Subcutaneous abdominal adipose tissue (tissue), 5 donors: Measurements from ENCODE around the gene REEP1.
"Not testable (repeated sequence)": the region's sequence is repeated elsewhere in the genome, so short reads cannot be mapped to it uniquely, and the experiment has no call there.

Experiments used
- H3K27ac ChIP-seq: one replicate; pipeline ENCODE4 v1.7.0; 2013; ENCODE audit warnings: low read depth, mild to moderate bottlenecking, inconsistent platforms, low read length, moderate library complexity
- H3K27me3 ChIP-seq, 5 donors: one replicate each; pipeline ENCODE4 v1.7.0; 2013; ENCODE audit warnings: low read length in 5 of 5, inconsistent platforms in 1 of 5; ENCODE audit not compliant: control insufficient read depth in 5 of 5, insufficient read depth in 4 of 5
- H3K36me3 ChIP-seq, 5 donors: one replicate each; pipeline ENCODE4 v1.7.0; 2013; ENCODE audit warnings: low read length in 5 of 5; ENCODE audit not compliant: control insufficient read depth in 5 of 5, insufficient read depth in 5 of 5
- H3K4me1 ChIP-seq, 5 donors: one replicate each; pipeline ENCODE4 v1.7.0; 2013; ENCODE audit warnings: low read length in 5 of 5, mild to moderate bottlenecking in 3 of 5, moderate library complexity in 1 of 5; ENCODE audit not compliant: control insufficient read depth in 5 of 5, insufficient read depth in 5 of 5
- H3K4me3 ChIP-seq, 5 donors: one replicate each; pipeline ENCODE4 v1.7.0; 2013; ENCODE audit warnings: low read length in 5 of 5, low read depth in 1 of 5
- H3K9ac ChIP-seq, 5 donors: one replicate each; pipeline ENCODE4 v1.7.0; 2013; ENCODE audit warnings: low read length in 5 of 5, mild to moderate bottlenecking in 4 of 5, moderate library complexity in 3 of 5
- H3K9me3 ChIP-seq, 5 donors: one replicate each; pipeline ENCODE4 v1.7.0; 2013; ENCODE audit warnings: low read length in 5 of 5; ENCODE audit not compliant: control insufficient read depth in 5 of 5
- donor health status: healthy.
- donor health status: healthy.
- donor health status: healthy.
- donor health status: healthy.
- donor health status: healthy.

REEP1 gene

GRCh38 chr2:86230961-86231360 is 106.5 kb downstream of the REEP1 start:
- Histone ChIP-seq H3K9me3 (no peaks in the 10 kb centered on the region), H3K4me3 (no peak overlapping the region), H3K27ac (no peak overlapping the region), H3K4me1 (no peaks in the 10 kb centered on the region), H3K9ac (no peak overlapping the region), H3K36me3 (no peaks in the 10 kb centered on the region), H3K27me3 (peaks cover 0 to 2% (median 0%) of the 10 kb centered on the region in 5 donors)

DNA sequence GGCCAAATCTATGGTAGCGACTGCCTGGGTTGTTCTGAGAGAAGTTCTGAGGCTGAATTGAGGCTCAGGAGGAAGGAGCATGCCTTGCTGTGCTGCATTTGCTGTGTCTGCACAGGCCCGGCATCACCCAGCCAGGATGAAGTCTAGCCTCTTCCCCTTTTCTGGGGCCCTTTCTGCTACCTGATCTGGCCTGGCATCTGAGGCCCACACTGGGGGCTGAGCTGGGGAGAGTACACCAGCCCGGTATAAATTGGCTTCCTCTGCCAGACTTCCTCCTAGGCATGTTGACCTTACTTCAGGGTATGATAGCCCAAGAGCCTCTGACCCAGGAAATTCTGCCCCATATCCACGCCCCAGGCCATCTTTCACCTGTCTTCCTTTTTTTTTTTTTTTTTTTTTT is 108.2 kb downstream of the REEP1 start:
- Histone ChIP-seq H3K27me3 (peaks cover 0 to 2% (median 0%) of the 10 kb centered on the region in 5 donors), H3K9ac (no peak overlapping the region), H3K36me3 (no peaks in the 10 kb centered on the region), H3K4me3 (no peak overlapping the region), H3K27ac (no peak overlapping the region), H3K9me3 (no peaks in the 10 kb centered on the region), H3K4me1 (peaks cover 2 to 17% (median 10%) of the 10 kb centered on the region in 5 donors)

DNA sequence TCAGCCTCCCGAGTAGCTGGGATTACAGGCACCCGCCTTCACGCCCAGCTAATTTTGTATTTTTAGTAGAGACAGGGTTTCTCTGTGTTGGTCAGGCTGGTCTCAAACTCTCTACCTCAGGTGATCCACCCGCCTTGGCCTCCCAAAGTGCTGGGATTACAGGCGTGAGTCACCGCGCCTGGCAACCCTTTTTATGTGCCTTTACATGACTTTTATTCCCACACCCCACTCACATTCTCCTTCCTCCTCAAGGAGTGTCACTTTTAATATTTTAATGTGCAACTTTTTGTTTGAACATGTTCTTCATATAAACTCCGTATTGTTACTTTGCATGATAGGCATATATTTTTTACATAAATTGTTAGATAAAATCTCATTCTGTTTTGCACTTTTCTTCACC is 108.9 kb downstream of the REEP1 start:
- peaks cover 2 to 22% (median 11%) of the 10 kb centered on the region in 5 donors for H3K4me1 ChIP-seq
- H3K4me3 ChIP-seq, H3K9me3 ChIP-seq, H3K27ac ChIP-seq, H3K36me3 ChIP-seq, H3K27me3 ChIP-seq, H3K9ac ChIP-seq: not testable (repeated sequence)

GRCh38 chr2:86227685-86228084 is 109.7 kb downstream of the REEP1 start:
- Histone ChIP-seq H3K4me3 (no peak overlapping the region), H3K27ac (no peak overlapping the region), H3K27me3 (peaks cover 0 to 2% (median 0%) of the 10 kb centered on the region in 5 donors), H3K9me3 (no peaks in the 10 kb centered on the region), H3K36me3 (no peaks in the 10 kb centered on the region), H3K4me1 (peaks cover 6 to 30% (median 20%) of the 10 kb centered on the region in 5 donors), H3K9ac (no peak overlapping the region)

GRCh38 chr2:86226636-86227520 is 110.5 kb downstream of the REEP1 start:
- Histone ChIP-seq H3K4me3 (no peak overlapping the region), H3K9ac (no peak overlapping the region), H3K36me3 (no peaks in the 10 kb centered on the region), H3K27ac (no peak overlapping the region), H3K27me3 (peaks cover 0 to 2% (median 0%) of the 10 kb centered on the region in 5 donors), H3K4me1 (peaks cover 6 to 38% (median 20%) of the 10 kb centered on the region in 5 donors), H3K9me3 (no peaks in the 10 kb centered on the region)

- H3K27me3 ChIP-seq, result peaks cover 0 to 2% (median 0%) of the 10 kb centered on the region in 5 donors
- no peaks in the 10 kb centered on the region for H3K9me3 ChIP-seq
- H3K9ac ChIP-seq, result no peak overlapping the region
- H3K36me3 ChIP-seq, result no peaks in the 10 kb centered on the region
- H3K27ac ChIP-seq, result no peak overlapping the region
- H3K4me3 ChIP-seq, result no peak overlapping the region
- H3K4me1 ChIP-seq, result peaks cover 6 to 45% (median 20%) of the 10 kb centered on the region in 5 donors
These were observed 111.4 kb downstream of the REEP1 start for GRCh38 chr2:86226070-86226469.

DNA sequence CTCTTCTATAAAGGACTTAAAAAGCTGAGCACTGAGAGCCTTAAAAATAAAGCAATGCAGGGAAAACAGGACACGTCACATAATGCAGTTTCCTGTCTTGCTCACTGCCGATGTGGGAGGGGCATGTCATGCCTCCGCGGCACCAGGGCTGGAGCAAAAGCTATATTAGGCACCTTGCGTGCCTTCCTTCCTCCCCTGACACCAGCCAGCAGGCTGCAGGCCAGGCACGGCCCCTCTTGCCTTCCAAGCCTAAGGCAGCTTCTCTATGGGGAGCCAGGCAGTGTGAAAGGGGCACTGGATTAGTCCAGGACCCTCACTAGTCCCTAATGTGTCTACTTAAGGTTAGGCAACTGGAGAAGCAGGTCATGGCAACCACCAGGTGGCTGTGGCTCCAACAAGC is 111.8 kb downstream of the REEP1 start:
- peaks cover 0 to 2% (median 0%) of the 10 kb centered on the region in 5 donors for H3K27me3 ChIP-seq

GRCh38 chr2:86224645-86225355 is 112.6 kb downstream of the REEP1 start:
- Histone ChIP-seq H3K9me3 (no peaks in the 10 kb centered on the region), H3K4me3 (no peak overlapping the region), H3K4me1 (peaks cover 6 to 49% (median 20%) of the 10 kb centered on the region in 5 donors), H3K9ac (no peak overlapping the region), H3K27me3 (peaks cover 0 to under 1% (median 0%) of the 10 kb centered on the region in 5 donors), H3K36me3 (no peaks in the 10 kb centered on the region), H3K27ac (no peak overlapping the region)

More for the DNA sequence above, 111.8 kb downstream of the REEP1 start:
- Histone ChIP-seq H3K4me1 (peaks cover 6 to 49% (median 20%) of the 10 kb centered on the region in 5 donors), H3K4me3 (peak overlapping the region in 2 of 5 donors; percentile 37 to 45), H3K9me3 (no peaks in the 10 kb centered on the region), H3K36me3 (no peaks in the 10 kb centered on the region), H3K27ac (no peak overlapping the region), H3K9ac (no peak overlapping the region)

DNA sequence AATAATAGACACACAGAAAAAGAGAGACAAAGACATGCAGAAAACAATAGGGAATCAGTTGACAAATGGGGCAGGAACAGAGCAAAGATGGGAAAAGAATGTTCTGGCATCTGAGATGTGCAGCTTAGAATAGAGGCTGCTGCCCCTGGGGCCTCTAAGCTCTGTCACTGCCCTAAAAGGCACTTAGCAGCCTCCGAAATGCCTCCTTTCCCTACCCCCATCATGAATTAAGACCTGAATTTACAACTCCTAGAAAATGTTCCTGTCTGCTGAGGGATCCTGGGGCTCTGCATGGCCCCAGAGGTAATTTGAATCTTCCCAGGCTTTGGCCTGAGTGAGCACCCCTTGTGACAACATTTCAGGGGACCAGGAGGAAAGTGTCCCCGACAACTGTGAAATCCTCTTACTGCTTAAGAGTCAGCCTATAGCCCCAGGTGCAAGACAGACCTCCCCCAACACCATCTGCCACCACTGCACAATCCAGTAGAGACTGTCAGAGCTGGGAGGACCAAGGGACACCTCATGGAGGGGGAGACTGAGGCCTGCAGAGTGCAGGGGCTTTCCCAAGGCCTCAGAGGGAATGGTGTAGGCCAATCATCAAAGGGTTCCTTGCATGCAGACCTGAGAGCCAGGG is 113.4 kb downstream of the REEP1 start:
- no peaks in the 10 kb centered on the region for H3K36me3 ChIP-seq
- no peak overlapping the region for H3K9ac ChIP-seq
- H3K4me1 ChIP-seq, result peaks cover 6 to 49% (median 20%) of the 10 kb centered on the region in 5 donors
- H3K27me3 ChIP-seq, result no peaks in the 10 kb centered on the region
- H3K4me3 ChIP-seq, result no peak overlapping the region
- no peaks in the 10 kb centered on the region for H3K9me3 ChIP-seq
- peak overlapping the region; percentile 21 for H3K27ac ChIP-seq
